ENCODE data around the gene MTRF1. TPM values are rescaled to one million over a fixed set of nuclear protein-coding genes. Genes with fewer than 3 reads are reported as not detected.
"Not testable (repeated sequence)": the region's sequence is repeated elsewhere in the genome, so short reads cannot be mapped to it uniquely, and the experiment has no call there.

Gene MTRF1
- total RNA-seq, 1 donor from 2014 or later: 24.9 TPM

DNA sequence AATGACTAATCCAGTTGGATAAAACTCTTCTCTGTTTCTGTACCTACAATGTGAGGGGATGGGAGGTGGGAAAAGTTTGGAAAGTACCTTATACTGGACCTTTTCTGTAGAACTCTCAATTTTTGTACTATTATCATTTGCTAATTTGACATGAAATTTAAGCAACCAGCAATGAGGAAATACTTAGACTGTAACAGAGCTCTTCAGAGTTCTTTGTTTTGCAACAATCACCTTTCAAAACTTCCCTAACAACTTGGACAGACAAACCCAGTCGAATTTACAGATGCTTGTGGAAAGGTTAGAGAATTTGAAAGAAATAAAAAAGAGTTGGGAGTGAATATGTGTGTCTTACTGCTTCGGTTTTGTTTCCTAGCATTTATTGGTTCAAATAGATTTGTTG, 85.8 kb downstream of the MTRF1 start:
- no peak overlapping the region for H3K4me3 ChIP-seq
- H3K9ac ChIP-seq: no peak overlapping the region
- H3F3A ChIP-seq (ENCODE audit: low read depth): no peaks in the 10 kb centered on the region
- Mint-ChIP-seq H3K27ac (no peak overlapping the region), H3K4me1 (no peaks in the 10 kb centered on the region), H3K36me3 (peaks cover 2% of the 10 kb centered on the region), H3K9me3 (peaks cover 15% of the 10 kb centered on the region), H3K4me3 (no peak overlapping the region), H3K27me3 (ENCODE audit: insufficient read depth, low read depth) (peaks cover 2% of the 10 kb centered on the region)
- no peaks in the 10 kb centered on the region for H4K20me1 ChIP-seq (ENCODE audit: low read depth)
- no peak overlapping the region for H3K27ac ChIP-seq
- H3K9me3 ChIP-seq (ENCODE audit: low read depth): no peaks in the 10 kb centered on the region
- no peaks in the 10 kb centered on the region for H3K4me1 ChIP-seq
- H3K4me2 ChIP-seq: no peak overlapping the region
- H3K27me3 ChIP-seq: no peaks in the 10 kb centered on the region
- no peaks in the 10 kb centered on the region for H3K79me2 ChIP-seq (ENCODE audit: low read depth)
- no peak for DNase-seq (ENCODE audit: low spot score)
- TF ChIP-seq EZH2 (IDR thresholded peaks at IDR 0.05): no peak
- no peak for TF ChIP-seq EZH2phosphoT487 (IDR thresholded peaks at IDR 0.05)
- H3K36me3 ChIP-seq: no peaks in the 10 kb centered on the region
- no peak overlapping the region for H2AFZ ChIP-seq (replicated peaks)

DNA sequence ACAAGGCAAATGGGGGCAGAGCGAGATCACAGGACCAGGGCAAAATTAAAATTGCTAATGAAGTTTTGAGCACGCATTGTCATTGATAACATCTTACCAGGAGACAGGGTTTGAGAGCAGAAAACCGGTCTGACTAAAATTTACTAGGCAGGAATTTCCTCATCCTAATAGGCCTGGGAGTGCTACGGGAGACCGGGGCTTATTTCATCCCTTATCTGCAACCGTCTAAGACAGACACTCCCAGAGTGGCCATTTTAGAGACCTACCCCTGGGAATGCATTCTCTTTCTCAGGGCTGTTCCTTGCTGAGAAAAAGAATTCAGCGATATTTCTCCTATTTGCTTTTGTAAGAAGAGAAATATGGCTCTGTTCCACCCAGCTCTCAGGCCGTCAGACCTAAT, 87.8 kb downstream of the MTRF1 start:
- H3K9me3 Mint-ChIP-seq: peaks cover 15% of the 10 kb centered on the region
- H3K36me3 Mint-ChIP-seq; H3K9me3 ChIP-seq (ENCODE audit: low read depth); H3K27ac ChIP-seq; H3K27me3 ChIP-seq; H3K4me1 ChIP-seq; H3K4me3 Mint-ChIP-seq; H3K79me2 ChIP-seq (ENCODE audit: low read depth); H4K20me1 ChIP-seq (ENCODE audit: low read depth); H3K36me3 ChIP-seq; H3K27ac Mint-ChIP-seq; H3K9ac ChIP-seq; H3K4me2 ChIP-seq; H3F3A ChIP-seq (ENCODE audit: low read depth); H3K4me1 Mint-ChIP-seq; H2AFZ ChIP-seq (replicated peaks); H3K4me3 ChIP-seq; H3K27me3 Mint-ChIP-seq (ENCODE audit: insufficient read depth, low read depth); DNase-seq (ENCODE audit: low spot score): not testable (repeated sequence)

Other genes with a start within 250 kb of the MTRF1 start
- 9.3 and 17.2 TPM in 2 replicates for gene ELF1, start 244.3 kb downstream of the MTRF1 start, total RNA-seq (ENCODE audit: low replicate concordance)
- gene WBP4, start 202.1 kb downstream of the MTRF1 start, total RNA-seq (ENCODE audit: low replicate concordance): 9.0 and 12.9 TPM in 2 replicates
- 11.5 and 14.4 TPM in 2 replicates for gene KBTBD6, start 130.8 kb downstream of the MTRF1 start, total RNA-seq (ENCODE audit: low replicate concordance)
- 18.5 and 24.7 TPM in 2 replicates for gene KBTBD7, start 69.0 kb downstream of the MTRF1 start, total RNA-seq (ENCODE audit: low replicate concordance)
- gene NAA16, start 47.7 kb upstream of the MTRF1 start, total RNA-seq (ENCODE audit: low replicate concordance): 40.7 and 45.3 TPM in 2 replicates
- not detected in 2 replicates for gene RGCC, start 194.0 kb upstream of the MTRF1 start, total RNA-seq (ENCODE audit: low replicate concordance)

Data from neural progenitor cell (in vitro differentiated cells).